Activated CD8-positive, alpha-beta memory T cell treated with anti-CD3 and anti-CD28 coated beads for 4 hours (primary cell): Measurements from ENCODE around the gene PFKFB4.
"Not testable (repeated sequence)": the region's sequence is repeated elsewhere in the genome, so short reads cannot be mapped to it uniquely, and the experiment has no call there.

Experiments used
- DNase-seq, 2 donors: peaks; one replicate each; pipeline ENCODE4 v3.0.0-alpha.2; 2020; ENCODE audit warnings: low read depth in 2 of 2

The PFKFB4 gene

GRCh38 chr3:48500656-48501055 lies 55.9 kb downstream of the PFKFB4 start:
- no peak for DNase-seq

GRCh38 chr3:48493203-48493501 lies 63.5 kb downstream of the PFKFB4 start:
- no peak for DNase-seq

DNA sequence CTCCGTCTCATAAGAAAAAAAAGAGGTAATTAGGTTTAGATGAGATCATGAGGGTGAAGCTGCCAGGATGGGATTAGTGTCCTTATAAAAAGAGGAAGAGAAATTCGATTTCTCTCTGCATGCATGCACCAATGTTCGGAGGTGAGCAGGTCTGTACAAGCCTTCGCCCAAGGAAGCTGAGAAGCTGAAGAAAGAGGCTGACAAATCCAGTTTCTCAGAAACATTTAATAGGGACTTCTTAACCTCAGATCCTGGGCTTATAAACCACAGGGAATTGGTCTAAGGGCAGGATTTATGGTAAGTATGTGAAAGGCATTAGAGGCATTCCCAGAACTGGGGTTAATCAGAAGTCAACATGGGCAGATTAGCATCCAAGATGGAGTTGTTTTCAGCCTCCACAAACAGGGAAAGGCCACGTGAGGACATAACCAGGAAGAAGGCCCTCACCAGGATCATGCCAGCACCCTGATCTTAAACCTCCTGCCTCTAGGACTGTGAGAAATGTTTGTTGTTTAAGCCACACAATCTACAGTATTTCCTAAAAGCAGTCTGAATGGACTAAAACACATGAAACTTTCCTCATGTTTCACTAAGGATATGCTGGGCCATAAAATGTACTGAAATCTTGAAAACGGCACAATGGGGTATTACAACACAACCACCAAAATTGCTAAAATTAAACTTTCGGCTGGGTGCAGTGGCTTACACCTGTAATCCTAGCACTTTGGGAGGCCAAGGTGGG lies 64.0 kb downstream of the PFKFB4 start:
- no peak for DNase-seq

DNA sequence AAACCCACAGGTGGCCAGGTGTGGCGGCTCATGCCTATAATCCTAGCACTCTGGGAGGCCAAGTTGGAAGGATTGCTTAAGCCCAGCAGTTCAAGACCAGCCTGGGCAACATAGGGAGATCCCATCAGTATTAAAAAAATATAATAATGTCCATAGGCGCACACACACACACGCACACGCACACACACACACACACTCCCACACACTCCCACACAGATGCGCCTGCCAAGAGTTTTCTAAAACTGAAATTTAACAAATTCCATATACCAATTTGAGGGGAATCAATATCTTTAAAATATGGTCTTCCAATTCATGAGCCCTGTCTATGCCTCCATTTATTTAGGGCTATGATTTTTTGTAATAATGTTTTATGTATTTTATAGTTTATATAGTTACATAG lies 69.7 kb downstream of the PFKFB4 start:
- DNase-seq: no peak

DNA sequence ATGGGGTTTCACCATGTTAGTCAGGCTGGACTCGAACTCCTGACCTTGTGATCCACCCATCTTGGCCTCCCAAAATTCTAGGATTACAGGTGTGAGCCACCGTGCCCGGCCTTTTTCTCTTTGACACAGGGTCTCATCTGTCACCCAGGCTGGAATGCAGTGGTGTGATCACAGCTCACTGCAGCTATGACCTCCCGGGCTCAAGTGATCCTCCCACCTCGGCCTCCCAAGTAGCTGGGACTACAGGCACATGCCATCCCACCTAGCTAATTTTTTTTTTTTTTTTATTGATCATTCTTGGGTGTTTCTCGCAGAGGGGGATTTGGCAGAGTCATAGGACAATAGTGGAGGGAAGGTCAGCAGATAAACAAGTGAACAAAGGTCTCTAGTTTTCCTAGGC lies 73.8 kb downstream of the PFKFB4 start:
- not testable (repeated sequence) for DNase-seq

DNA sequence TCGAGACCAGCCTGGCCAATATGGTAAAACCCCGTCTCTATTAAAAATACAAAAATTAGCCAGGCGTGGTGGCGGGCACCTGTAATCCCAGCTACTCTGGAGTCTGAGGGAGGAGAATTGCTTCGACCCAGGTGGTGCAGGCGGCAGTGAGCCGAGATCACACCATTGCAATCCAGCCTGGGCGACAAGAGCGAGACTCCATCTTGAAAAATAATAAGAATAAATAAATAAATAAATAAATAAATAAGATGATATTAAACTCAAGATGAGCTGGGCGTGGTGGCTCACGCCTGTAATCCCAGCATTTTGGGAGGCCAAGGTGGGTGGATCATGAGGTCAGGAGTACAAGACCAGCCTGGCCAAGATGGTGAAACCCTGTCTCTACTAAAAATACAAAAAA lies 75.7 kb downstream of the PFKFB4 start:
- DNase-seq: not testable (repeated sequence)

DNA sequence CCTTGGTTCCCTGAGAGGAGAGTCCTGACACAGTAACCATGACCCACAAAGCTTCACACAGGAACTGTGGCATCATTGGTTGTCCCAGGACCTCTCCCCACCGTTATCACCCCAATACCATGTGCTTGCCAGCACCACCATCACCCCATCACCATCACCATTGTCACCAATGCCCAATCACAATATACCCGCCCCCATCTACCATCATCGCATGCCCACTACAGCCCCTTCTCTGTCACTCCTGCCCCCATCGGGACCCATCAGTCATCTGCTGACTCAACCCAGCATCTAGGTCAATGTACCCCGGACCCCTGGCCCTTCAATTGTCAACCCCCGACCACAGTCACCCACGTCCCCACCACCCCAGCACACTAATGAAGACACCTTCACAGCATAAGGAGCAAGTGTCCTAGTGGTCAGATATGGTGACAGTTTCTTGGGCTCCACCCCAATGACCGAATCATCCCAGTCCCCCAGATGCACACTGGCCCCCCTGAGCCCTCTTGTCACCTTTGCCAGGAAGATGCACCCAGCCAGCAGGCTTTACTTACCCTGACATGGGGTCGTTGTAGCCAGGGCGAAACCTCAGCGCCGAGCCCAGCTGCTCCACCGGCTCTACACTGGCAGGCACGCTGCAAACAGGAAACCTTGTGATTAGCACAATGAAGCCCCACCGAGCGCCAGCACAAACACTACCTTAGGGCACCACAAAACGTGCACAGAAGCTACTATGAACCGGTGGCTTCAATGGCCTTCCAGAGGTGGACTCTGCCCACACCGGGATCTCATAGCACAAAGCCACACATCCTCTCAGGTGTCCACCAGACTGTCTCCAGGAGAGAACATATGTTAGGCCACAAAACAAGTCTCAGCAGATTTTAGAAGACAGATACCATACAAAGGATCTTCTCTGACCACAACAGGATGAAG lies 77.7 kb downstream of the PFKFB4 start:
- peak in 1 of 2 donors; percentile 38 for DNase-seq

DNA sequence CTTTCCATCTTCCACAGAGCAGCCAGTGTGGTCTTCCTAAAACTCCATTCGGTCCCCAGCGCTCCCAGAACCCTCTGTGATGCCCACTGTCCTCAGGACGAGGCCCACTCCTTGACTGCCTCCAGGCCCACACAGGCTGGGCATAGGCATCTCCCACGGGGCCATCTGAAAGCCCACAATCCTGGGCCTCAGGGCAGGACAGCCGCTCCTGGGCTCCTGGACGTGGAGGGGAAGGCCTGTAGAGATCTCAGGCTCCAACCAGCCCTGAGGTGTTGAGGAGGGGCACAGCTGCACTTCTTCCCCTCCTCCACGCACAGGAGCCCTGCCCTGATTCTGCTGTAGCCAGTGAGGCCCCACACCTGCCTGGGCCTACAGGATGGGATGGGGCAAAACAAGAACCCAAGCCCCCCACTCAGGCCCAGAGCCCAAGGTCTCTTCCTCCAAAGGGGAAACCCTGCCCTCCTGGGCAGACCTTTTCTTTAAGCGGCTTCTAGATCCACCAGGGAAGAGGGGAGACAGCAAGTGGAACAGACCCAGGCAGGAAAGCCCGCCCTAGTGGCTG lies 78.6 kb downstream of the PFKFB4 start:
- DNase-seq: no peak

GRCh38 chr3:48476426-48477053 lies 80.1 kb downstream of the PFKFB4 start:
- no peak for DNase-seq

GRCh38 chr3:48475188-48475587 lies 81.4 kb downstream of the PFKFB4 start:
- DNase-seq: no peak

DNA sequence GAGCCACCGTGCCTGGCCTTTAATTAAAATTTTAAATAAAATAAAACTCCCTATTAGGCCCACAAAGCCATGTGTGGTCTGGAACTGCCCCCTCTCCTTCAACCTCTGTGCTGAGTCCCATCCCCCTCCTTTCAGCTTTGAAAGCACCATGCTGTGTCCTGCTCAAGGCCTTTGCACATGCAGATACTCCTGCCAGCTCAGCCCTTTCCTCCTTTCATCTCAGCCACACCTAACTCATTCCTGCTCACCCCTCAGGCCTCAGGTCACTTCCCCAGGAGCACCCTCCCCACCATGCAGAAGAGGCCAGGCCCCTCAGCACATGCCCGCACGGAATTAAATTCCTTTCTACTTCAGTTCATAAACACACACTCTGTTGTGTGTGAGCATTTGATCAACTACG lies 82.0 kb downstream of the PFKFB4 start:
- DNase-seq: no peak

- not testable (repeated sequence) for DNase-seq
These were observed 82.6 kb downstream of the PFKFB4 start for GRCh38 chr3:48474031-48474430.

DNA sequence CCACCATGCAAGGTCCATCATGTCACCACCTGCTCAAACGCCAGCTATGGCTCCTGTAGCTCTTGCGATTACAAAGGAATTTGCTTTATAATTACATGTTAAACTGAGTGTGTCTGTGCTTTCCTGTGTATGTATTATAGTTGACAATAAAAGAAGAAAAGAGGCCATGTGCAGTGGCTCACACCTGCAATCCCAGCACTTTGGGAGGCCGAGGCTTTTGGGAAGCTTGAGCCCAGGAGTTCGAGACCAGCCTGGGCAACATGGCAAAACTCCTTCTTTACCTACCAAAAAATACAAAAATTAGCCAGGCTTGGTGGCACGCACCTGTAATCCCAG lies 83.0 kb downstream of the PFKFB4 start:
- no peak for DNase-seq

GRCh38 chr3:48472923-48473616 lies 83.5 kb downstream of the PFKFB4 start:
- peak; percentile 85 to 92 for DNase-seq

- DNase-seq: no peak
These were observed 84.0 kb downstream of the PFKFB4 start for GRCh38 chr3:48472673-48472922.

DNA sequence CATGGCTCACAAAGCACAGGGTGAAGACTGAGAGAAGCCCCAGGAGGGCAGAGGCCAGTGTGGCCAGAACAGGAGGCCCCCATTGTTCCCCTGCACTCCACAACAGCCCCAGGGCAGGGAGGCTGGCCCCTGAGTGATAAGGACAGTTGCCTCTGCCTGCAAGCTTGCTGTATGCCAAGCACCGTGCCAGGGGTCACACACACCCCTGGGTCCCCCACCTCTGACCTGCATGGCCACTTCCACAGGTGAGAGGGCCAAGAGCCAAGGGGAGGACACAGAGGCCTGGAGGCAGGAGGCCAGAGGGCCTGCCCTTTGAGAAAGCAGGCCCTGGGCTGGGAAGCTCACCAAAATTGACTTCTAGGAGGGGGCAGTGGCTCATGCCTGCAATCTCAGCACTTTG lies 86.3 kb downstream of the PFKFB4 start:
- DNase-seq: no peak

GRCh38 chr3:48469046-48469915 lies 87.3 kb downstream of the PFKFB4 start:
- DNase-seq: no peak

DNA sequence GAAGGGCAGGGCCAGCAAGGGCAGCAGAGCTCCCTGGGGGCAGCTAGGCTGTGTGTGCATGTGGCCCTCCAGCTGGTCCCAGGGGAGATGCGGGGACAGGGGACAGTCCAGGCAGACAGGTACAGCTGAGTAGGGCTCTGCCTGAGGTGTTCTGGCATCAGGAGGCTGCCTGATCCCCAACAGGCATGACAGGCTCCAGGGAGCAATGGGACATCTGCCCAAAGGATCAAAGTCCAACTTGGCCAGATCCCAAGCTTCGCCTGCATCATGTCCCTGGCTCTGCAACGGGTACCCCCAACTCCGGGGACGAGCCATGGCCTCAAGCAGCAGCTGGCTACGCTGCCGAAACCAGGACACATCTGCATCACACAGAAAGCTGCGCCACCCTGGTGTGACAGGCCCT lies 88.3 kb downstream of the PFKFB4 start:
- DNase-seq: no peak
